Mucosa of stomach (tissue), 1 donor: ENCODE measurements around the gene CD274.
"Not testable (repeated sequence)": the region's sequence is repeated elsewhere in the genome, so short reads cannot be mapped to it uniquely, and the experiment has no call there.

Experiments used
- H3K27me3 ChIP-seq: one replicate; pipeline ENCODE4 v1.7.0; 2013; ENCODE audit warnings: mild to moderate bottlenecking, low read length; ENCODE audit not compliant: control insufficient read depth, insufficient read depth
- H3K36me3 ChIP-seq: one replicate; pipeline ENCODE4 v1.7.0; 2013; ENCODE audit warnings: low read length; ENCODE audit not compliant: control insufficient read depth, insufficient read depth
- H3K4me1 ChIP-seq: one replicate; pipeline ENCODE4 v1.7.0; 2013; ENCODE audit warnings: mild to moderate bottlenecking, low read length; ENCODE audit not compliant: control insufficient read depth, insufficient read depth
- H3K4me3 ChIP-seq: one replicate; pipeline ENCODE4 v1.7.0; 2013; ENCODE audit warnings: low read length
- H3K9ac ChIP-seq: one replicate; pipeline ENCODE4 v1.7.0; 2013; ENCODE audit warnings: mild to moderate bottlenecking, low read length, moderate library complexity
- H3K9me3 ChIP-seq: one replicate; pipeline ENCODE4 v1.7.0; 2013; ENCODE audit warnings: mild to moderate bottlenecking, low read length, moderate library complexity; ENCODE audit not compliant: control insufficient read depth
- donor health status: Pancreatic carcinoma.

The CD274 gene

DNA sequence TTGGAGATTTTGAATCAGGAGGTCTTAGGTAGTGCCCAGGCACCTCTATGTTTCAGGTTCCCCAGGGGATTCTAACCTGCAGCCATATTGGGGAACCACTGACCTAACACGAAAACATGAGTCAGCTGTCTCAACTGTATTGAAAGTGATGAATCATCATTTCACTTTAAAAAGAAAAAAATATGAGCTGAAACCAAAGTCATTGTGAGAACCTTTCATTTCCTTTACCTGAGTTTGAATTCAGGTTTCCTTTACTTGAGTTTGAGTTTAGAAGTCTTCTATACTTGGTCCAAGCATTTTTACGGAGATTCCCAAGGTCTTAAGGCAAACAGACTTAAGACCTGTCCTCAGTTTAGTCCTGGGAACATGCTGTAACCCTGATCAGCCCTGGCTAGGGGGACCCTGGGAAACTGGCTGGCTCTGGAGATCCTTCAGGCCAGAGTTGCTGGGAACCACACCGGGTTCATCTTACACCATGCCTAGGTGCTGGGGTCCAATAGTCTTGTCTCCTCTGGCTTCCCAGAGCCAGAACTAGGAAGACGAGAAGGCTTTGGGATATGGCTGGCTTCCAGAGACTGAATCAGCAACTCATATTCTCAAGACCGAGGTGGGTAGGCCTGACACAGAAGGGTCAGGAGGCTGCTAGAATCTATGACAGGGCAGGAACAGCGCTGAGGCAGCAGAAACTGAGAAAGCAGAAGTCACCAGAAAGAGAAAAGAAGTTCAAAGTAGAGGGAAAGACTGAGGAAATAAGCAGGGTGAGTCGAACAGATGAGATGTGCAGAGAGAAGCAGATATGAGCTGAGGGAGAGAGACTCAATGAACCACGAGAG is 43.6 kb downstream of the CD274 start:
- Histone ChIP-seq H3K4me3 (no peak overlapping the region), H3K36me3 (no peaks in the 10 kb centered on the region), H3K9me3 (no peaks in the 10 kb centered on the region), H3K27me3 (no peaks in the 10 kb centered on the region), H3K4me1 (no peaks in the 10 kb centered on the region), H3K9ac (no peak overlapping the region)

DNA sequence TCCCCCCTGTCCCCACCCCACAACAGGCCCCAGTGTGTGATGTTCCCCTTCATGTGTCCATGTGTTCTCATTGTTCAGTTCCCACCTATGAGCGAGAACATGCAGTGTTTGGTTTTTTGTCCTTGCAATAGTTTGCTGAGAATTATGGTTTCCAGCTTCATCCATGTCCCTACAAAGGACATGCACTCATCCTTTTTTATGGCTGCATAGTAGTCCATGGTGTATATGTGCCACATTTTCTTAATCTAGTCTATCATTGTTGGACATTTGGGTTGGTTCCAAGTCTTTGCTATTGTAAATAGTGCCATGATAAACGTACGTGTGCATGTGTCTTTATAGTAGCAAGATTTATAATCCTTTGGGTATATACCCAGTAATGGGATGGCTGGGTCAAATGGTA is 44.4 kb downstream of the CD274 start:
- H3K9ac ChIP-seq, H3K9me3 ChIP-seq, H3K36me3 ChIP-seq, H3K27me3 ChIP-seq, H3K4me3 ChIP-seq, H3K4me1 ChIP-seq: not testable (repeated sequence)

DNA sequence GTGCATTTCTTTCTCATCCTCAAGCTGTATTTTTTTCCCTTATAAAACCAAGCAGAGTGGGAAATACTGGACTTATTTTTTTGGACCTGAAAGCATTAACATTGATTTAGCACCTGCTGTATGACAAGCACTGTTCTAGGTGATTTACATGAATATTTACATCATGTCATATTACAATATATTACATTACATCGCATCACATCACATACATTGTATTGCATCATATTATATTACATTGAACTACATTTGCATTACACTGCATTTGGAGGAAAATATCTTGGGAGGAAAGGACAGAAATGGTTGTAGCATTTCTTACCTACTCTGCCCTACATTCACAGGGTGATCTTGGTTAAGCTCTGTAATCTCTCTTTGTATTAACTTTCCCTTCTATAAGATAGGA is 48.8 kb downstream of the CD274 start:
- Histone ChIP-seq H3K4me3 (no peak overlapping the region), H3K4me1 (no peaks in the 10 kb centered on the region), H3K36me3 (no peaks in the 10 kb centered on the region), H3K9me3 (no peaks in the 10 kb centered on the region), H3K9ac (no peak overlapping the region), H3K27me3 (no peaks in the 10 kb centered on the region)

DNA sequence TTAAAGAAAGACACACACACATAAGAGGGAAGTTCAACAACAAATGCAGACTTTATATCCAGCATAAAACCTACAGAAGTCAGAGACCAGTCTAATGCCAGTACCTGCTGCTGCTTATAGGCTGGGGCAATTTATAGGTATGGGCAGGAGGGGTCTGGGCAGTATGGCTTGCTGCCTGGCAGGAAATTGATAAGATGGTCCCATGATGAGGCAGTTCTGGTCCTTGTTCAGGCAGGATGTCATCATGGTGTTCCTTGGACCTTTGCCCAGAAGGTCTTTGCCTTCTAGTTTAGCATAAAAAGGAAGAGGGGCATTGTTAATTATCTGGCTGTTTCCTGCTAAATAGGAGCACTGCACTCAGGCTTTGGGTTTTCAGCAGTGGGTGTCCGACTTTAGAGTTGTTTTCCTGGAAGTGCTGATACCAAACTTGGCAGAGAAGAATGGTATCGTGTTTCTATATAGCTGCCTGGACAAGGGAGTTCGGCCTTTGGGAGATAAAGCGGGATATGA is 49.6 kb downstream of the CD274 start:
- H3K27me3 ChIP-seq = no peaks in the 10 kb centered on the region
- H3K4me3 ChIP-seq = no peak overlapping the region
- H3K4me1 ChIP-seq = no peaks in the 10 kb centered on the region
- H3K36me3 ChIP-seq = no peaks in the 10 kb centered on the region
- H3K9me3 ChIP-seq = no peaks in the 10 kb centered on the region
- no peak overlapping the region for H3K9ac ChIP-seq

DNA sequence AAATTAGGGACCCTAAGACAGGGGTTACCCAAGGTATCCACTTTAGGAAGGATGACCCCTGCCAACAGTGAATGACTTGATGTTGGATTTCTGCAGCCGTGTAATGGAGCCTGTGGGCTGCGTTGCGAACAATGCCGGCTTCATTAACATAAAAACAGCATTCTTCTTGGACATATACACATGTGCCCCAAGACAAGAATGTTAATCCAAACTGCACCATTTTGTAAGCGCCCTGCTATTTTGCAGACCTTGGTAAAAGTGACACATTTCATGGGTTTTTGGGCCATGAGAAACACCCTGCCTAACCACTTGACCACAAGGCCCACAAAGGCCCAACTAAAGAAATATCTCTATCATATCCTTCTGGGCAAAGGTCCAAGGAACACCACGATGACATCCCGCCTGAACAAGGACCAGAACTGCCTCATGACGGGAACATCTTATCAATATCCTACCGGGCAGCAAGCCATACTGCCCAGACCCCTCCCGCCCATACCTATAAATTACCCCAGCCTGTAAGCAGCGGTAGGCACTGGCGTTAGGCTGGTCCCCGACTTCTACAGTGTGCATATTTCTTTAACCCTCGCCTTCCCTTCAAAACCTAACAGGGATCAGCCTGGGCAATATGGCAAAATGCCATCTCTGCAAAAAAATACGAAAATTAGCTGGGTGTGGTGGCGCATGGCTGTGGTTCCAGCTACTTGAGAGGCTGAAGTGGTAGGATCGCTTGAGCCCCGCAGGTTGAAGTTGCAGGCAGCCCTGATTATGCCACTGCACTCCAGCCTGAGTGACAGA is 50.3 kb downstream of the CD274 start:
- Histone ChIP-seq H3K36me3 (no peaks in the 10 kb centered on the region), H3K9me3 (no peaks in the 10 kb centered on the region), H3K4me1 (no peaks in the 10 kb centered on the region), H3K27me3 (no peaks in the 10 kb centered on the region), H3K9ac (no peak overlapping the region), H3K4me3 (no peak overlapping the region)

DNA sequence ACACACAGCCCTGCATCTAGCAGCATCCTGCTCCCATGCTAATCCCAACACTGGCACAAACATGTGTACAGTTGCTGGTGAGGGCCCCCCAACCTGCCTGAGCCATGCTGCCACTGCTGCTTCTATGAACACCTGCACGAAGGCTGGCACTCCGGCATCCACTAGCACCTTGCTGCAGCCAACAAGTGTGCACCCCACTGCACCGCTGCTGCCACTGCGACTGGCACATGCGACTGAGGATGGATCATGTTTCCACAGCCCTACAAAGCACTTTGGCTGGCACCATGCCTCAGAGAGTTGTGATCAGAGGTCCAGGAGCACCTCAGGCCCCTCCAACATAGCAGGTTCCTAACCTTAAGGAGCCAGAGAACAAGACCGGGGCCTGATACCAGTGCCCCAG is 52.2 kb downstream of the CD274 start:
- H3K27me3 ChIP-seq = no peaks in the 10 kb centered on the region
- no peaks in the 10 kb centered on the region for H3K36me3 ChIP-seq
- no peaks in the 10 kb centered on the region for H3K9me3 ChIP-seq
- no peak overlapping the region for H3K9ac ChIP-seq
- H3K4me3 ChIP-seq = no peak overlapping the region
- no peaks in the 10 kb centered on the region for H3K4me1 ChIP-seq

DNA sequence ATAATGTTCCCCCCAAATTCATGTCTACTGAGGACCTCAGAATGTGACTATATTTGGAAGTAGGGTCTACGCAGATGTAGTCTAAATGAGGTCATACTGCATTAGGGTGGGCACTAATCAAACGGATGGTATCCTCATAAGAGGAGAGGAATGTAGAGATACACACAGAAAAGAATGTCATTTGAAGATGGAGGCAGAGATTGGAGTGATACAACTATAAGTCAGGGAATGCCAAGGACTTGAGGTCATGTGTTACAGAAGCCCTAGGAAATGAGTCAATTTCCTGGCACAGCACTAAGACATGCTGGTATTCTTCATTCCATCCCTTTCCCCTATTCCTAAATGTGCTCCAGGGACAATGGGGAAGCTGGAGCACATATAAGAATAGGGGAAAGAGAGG is 59.2 kb downstream of the CD274 start:
- no peaks in the 10 kb centered on the region for H3K27me3 ChIP-seq
- H3K4me3 ChIP-seq = no peak overlapping the region
- no peaks in the 10 kb centered on the region for H3K4me1 ChIP-seq
- no peaks in the 10 kb centered on the region for H3K36me3 ChIP-seq
- no peak overlapping the region for H3K9ac ChIP-seq
- no peaks in the 10 kb centered on the region for H3K9me3 ChIP-seq

DNA sequence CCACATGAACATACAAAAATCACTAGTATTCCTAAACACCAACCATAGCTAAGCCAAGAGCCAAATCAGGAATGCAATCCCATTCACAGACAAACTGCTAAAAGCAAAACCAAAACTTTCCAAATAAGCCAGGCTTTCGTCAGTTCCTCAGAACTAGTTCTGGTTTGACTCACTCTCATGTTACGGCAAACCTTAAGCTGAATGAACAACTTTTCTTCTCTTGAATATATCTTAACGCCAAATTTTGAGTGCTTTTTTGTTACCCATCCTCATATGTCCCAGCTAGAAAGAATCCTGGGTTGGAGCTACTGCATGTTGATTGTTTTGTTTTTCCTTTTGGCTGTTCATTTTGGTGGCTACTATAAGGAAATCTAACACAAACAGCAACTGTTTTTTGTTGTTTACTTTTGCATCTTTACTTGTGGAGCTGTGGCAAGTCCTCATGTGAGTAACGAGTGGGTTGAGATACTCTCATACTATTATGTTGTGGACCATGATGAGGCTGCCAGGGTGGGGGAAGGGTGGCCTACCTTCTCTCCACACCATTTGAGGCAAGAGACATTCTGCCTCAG is 60.1 kb downstream of the CD274 start, which contains the start of gene PDCD1LG2:
TSS of gene PDCD1LG2 (plus strand) at position 172 of the 572 bp plus-strand sequence. CDS start 12,016 bp downstream, outside the sequence.
- H3K4me3 ChIP-seq = no peak within 1 kb of the TSS
- H3K9ac ChIP-seq = no peak within 1 kb of the TSS
- no peaks in the 10 kb centered on the region for H3K36me3 ChIP-seq
- no peaks in the 10 kb centered on the region for H3K9me3 ChIP-seq
- H3K4me1 ChIP-seq = no peaks in the 10 kb centered on the region
- no peaks in the 10 kb centered on the region for H3K27me3 ChIP-seq

DNA sequence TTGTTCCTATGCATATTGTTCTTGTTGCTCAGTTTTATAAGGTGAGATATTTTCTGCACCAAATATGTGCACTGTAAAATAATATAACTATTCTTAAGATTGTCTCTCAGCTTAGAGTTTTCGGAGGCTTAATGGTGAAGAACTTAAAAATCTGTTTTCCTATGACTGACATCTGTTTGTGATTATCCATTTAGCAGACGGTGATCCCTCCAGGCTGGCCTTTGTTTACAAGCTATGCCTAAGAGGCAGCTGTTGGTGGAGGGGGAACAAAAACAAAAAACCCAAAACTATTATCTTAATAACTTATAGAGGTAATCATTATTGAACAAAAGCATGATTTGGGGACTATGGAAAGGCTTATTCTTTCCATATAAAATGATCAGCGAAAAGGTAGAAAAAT is 60.6 kb downstream of the CD274 start:
- H3K9ac ChIP-seq = no peak overlapping the region
- no peaks in the 10 kb centered on the region for H3K36me3 ChIP-seq
- H3K4me3 ChIP-seq = no peak overlapping the region
- H3K27me3 ChIP-seq = no peaks in the 10 kb centered on the region
- no peaks in the 10 kb centered on the region for H3K4me1 ChIP-seq
- H3K9me3 ChIP-seq = no peaks in the 10 kb centered on the region

DNA sequence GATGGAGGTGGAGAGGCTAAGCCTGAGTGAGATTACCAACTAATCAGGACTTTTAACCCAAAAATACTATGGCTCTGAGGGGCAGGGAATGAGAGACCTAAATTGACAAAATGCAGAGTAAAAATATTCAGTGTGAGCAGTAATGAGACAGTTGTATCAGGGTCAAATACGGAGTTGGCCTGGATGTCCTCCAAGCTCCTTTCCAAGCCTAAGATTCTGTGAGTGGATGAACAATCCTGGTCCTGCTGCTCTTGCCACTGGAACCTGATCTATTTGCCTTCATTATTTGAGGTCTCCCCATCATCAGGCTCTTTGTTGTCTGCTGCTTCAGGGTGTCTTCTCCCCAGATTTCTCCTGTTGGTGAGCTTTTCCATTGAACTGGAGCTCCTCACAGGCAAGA is 61.1 kb downstream of the CD274 start:
- H3K36me3 ChIP-seq = no peaks in the 10 kb centered on the region
- no peak overlapping the region for H3K4me3 ChIP-seq
- no peaks in the 10 kb centered on the region for H3K9me3 ChIP-seq
- no peak overlapping the region for H3K9ac ChIP-seq
- no peaks in the 10 kb centered on the region for H3K27me3 ChIP-seq
- no peaks in the 10 kb centered on the region for H3K4me1 ChIP-seq

DNA sequence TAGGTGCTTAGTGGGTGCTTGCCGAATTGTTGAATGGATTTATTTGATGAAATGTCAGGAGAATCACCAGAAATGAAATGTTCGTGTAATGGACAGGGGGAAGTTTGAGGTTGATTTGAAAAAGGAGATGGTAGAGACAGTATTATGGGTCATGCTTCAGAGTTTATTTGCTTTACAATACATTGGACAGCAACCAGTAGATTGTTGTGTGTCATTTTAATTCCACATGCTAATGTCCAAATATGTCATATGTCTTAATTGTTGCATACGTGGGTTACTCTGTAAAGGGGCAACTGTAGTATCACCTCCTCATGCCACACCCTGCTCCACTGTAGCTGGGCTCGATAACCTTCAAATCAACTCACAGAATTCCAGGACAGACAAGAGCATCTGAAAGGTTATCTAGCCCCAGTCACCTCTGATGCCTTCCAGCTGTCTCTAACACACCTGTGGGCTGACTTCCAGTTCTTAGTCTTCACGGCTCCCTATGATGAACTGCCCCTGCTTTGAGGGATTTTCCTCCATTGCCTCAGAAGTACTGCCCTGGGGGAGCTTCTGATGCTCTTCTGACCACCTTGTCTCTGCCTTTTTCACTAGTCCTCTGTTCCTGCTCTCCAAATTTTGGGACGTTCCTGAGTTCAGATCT is 61.7 kb downstream of the CD274 start:
- Histone ChIP-seq H3K4me1 (no peaks in the 10 kb centered on the region), H3K27me3 (no peaks in the 10 kb centered on the region), H3K9me3 (no peaks in the 10 kb centered on the region), H3K4me3 (no peak overlapping the region), H3K36me3 (no peaks in the 10 kb centered on the region), H3K9ac (no peak overlapping the region)
